Measurements from ENCODE around the gene ATP11A. TPM values are rescaled to one million over a fixed set of nuclear protein-coding genes. Genes with fewer than 3 reads are reported as not detected.
A peak's percentile ranks its signal among the peaks of the same experiment; 100 is the strongest.
"Not testable (repeated sequence)": the region's sequence is repeated elsewhere in the genome, so short reads cannot be mapped to it uniquely, and the experiment has no call there.

Gene ATP11A
- total RNA-seq, 2 donors from 2014 or later, result 15.8 to 19.6 TPM

DNA sequence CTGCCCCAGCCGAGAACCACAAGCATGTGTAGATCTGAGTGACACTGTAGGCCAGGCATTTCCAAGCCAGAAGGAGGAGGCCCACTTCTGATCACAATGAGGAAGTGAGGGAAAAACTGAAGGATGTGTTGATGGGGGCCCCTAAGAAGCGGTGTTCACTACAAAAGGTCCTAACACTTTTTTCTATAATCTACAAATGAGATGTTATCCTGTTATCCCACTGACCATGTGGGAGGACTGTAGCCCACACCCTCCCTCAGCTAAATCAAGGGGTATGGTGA lies 180.2 kb downstream of the ATP11A start:
- no peak for DNase-seq
- Histone ChIP-seq H3K9ac (ENCODE audit: low read depth in 2 of 2, low read length in 2 of 2) (no peak overlapping the region), H3K36me3 (no peaks in the 10 kb centered on the region)

DNA sequence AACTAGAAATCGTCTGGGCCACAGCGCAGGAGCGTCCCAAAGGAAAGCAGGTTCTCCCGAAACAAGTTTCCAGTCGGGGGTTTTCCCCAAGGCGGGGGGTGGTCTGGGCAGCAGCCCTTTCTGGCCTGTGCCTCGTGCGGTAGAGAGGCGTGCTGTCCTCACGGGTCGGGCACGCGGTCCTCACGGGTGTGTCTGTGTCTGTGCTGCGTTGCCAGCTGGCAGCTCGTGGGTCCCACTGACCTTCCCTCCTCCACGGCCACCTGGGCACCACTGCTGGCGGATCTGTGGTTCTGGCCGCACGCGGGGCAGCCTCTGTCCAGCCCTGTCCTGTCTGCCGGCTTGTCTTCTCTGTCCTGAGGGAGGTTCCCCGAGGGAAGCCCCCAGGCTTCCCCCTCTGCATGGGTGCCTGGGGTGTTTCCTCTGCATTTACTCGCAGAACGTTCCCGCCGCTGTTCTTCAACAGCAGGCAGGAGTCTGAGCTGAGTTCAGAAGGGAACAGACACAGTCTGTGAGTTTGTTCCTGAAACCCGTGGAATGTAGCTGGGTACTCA lies 181.0 kb downstream of the ATP11A start:
- no peaks in the 10 kb centered on the region for H3K27me3 ChIP-seq
- H3K36me3 ChIP-seq, result no peaks in the 10 kb centered on the region

More for the DNA sequence above, 180.2 kb downstream of the ATP11A start:
- Histone ChIP-seq H3K27me3 (no peaks in the 10 kb centered on the region), H3K9me3 (no peaks in the 10 kb centered on the region), H3K4me1 (no peaks in the 10 kb centered on the region), H3K4me3 (no peak overlapping the region), H3K27ac (no peak overlapping the region)
- intact Hi-C loops (cut with DNase I), result loop anchor here (10.0 kb wide), 1 partner anchor 225 kb away; no protein-coding TSS in a partner anchor
- TF ChIP-seq, protein P1, sequence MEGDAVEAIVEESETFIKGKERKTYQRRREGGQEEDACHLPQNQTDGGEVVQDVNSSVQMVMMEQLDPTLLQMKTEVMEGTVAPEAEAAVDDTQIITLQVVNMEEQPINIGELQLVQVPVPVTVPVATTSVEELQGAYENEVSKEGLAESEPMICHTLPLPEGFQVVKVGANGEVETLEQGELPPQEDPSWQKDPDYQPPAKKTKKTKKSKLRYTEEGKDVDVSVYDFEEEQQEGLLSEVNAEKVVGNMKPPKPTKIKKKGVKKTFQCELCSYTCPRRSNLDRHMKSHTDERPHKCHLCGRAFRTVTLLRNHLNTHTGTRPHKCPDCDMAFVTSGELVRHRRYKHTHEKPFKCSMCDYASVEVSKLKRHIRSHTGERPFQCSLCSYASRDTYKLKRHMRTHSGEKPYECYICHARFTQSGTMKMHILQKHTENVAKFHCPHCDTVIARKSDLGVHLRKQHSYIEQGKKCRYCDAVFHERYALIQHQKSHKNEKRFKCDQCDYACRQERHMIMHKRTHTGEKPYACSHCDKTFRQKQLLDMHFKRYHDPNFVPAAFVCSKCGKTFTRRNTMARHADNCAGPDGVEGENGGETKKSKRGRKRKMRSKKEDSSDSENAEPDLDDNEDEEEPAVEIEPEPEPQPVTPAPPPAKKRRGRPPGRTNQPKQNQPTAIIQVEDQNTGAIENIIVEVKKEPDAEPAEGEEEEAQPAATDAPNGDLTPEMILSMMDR (IDR thresholded peaks at IDR 0.05), result no peak

DNA sequence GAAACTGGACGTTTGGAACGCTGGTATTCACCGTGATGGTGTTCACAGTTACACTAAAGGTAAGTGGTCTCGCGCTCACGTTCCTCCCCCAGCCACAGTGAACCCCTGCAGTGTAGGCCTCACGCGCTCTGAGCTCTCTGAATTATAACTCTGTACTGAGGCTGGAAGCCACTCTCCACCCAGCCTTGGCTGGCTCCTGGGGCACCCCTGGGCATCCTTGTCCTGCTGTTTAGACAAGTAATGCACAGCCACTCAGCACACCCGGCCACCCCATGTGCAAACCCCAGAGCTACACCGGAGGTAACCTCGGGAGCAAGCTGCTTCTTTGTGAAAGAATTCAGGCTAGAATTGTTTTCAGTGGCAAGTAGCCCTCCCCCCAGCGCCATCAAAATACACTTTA lies 181.9 kb downstream of the ATP11A start:
- Histone ChIP-seq H3K4me3 (no peak overlapping the region), H3K36me3 (no peaks in the 10 kb centered on the region), H3K9ac (ENCODE audit: low read depth in 2 of 2, low read length in 2 of 2) (no peak overlapping the region), H3K9me3 (no peaks in the 10 kb centered on the region), H3K4me1 (no peaks in the 10 kb centered on the region), H3K27me3 (no peaks in the 10 kb centered on the region), H3K27ac (no peak overlapping the region)
- no peak for DNase-seq
- intact Hi-C loops (cut with DNase I), result loop anchor here (10.0 kb wide), 1 partner anchor 227 kb away; no protein-coding TSS in a partner anchor
- TF ChIP-seq, protein P1 (IDR thresholded peaks at IDR 0.05), result no peak

More for the DNA sequence above, 181.0 kb downstream of the ATP11A start:
- intact Hi-C loops (cut with DNase I), result loop anchor here (10.0 kb wide), 1 partner anchor 226 kb away; no protein-coding TSS in a partner anchor
- H3K9ac ChIP-seq (ENCODE audit: low read depth in 2 of 2, low read length in 2 of 2), result no peak overlapping the region
- H3K27ac ChIP-seq, result no peak overlapping the region
- no peaks in the 10 kb centered on the region for H3K4me1 ChIP-seq
- DNase-seq, result no peak
- H3K9me3 ChIP-seq, result no peaks in the 10 kb centered on the region
- no peak overlapping the region for H3K4me3 ChIP-seq
- TF ChIP-seq, protein P1 (IDR thresholded peaks at IDR 0.05), result no peak

DNA sequence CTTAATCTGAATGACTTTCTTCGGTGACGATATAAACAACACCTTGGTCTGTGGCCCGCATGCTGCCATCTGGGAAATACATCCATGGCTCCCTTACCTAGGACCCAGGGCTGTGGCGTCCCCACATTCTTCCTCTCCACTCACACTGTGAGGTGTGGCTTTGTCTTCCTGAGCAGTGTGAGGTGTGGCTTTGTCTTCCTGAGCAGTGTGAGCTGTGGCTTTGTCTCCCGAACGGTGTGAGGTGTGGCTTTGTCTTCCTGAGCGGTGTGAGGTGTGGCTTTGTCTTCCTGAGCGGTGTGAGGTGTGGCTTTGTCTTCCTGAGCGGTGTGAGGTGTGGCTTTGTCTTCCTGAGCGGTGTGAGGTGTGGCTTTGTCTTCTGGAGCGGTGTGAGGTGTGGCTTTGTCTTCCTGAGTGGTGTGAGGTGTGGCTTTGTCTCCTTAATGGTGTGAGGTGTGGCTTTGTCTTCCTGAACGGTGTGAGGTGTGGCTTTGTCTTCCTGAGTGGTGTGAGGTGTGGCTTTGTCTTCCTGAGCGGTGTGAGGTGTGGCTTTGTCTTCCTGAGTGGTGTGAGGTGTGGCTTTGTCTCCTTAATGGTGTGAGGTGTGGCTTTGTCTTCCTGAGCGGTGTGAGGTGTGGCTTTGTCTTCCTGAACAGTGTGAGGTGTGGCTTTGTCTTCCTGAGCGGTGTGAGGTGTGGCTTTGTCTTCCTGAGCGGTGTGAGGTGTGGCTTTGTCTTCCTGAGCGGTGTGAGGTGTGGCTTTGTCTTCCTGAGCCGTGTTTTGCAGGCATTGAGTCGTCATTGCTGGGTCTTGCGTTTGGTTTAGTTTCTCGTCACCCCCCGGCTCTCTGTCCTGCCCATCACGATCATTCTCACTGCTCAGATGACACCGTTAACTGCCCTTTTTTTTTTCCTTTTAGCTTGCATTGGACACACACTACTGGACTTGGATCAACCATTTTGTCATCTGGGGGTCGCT lies 183.1 kb downstream of the ATP11A start:
- intact Hi-C loops (cut with DNase I), result loop anchor here (10.0 kb wide), 1 partner anchor 228 kb away; no protein-coding TSS in a partner anchor
- H3K4me1 ChIP-seq; H3K9me3 ChIP-seq; H3K9ac ChIP-seq (ENCODE audit: low read depth in 2 of 2, low read length in 2 of 2); H3K36me3 ChIP-seq; DNase-seq; H3K4me3 ChIP-seq; H3K27me3 ChIP-seq; H3K27ac ChIP-seq: not testable (repeated sequence)

DNA sequence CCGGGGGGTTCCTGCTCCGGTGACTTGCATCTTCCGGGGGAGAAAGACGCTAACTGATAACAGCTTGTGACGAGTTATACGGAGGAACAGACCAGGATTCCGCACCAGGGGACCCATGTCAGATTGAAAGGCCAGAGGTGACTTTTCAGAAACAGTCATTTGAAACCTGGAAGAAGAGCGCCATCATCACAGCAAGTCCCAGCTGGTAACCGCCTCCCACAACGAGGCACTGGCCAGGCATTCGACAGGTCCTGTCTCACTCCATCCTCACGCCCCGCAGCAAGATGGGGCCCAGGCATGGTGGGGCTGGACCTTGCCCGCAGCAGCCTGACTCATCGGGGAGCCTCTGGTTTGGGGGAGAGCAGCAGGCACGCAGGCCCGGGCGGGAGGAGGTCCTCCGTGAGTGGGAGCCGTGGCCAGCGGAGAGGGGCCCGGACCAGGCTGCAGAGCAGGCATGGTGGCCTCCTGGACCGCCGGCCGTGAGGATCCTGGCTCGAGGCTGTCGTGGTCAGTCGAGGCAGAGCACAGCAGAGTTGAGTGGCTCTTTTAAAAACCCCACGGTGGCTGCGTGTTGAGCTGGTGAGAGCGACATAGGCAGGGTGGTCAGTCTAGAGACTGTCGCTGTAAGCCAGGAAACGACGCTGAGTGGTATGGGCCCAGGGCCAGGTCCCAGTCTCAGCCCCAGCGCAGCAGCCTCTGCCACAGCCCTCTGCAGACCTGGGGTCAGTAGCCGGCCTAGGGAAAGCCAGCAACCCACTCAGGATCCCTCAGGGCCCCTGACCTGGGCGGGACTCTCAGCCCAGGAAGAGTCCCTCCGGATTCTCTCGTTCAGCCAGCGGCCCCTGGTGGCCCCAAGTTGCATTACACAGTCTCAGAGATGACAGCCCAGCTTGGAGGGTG lies 184.3 kb downstream of the ATP11A start:
- intact Hi-C loops (cut with DNase I), result loop anchor here (10.0 kb wide), 1 partner anchor 229 kb away; no protein-coding TSS in a partner anchor
- TF ChIP-seq, protein P1 (IDR thresholded peaks at IDR 0.05), result peak; percentile 79
- Histone ChIP-seq H3K9ac (ENCODE audit: low read depth in 2 of 2, low read length in 2 of 2) (no peak overlapping the region), H3K36me3 (no peaks in the 10 kb centered on the region), H3K4me1 (no peaks in the 10 kb centered on the region), H3K27ac (no peak overlapping the region), H3K4me3 (no peak overlapping the region), H3K27me3 (no peaks in the 10 kb centered on the region), H3K9me3 (no peaks in the 10 kb centered on the region)
- DNase-seq, result peak; percentile 70

Data from colonic mucosa (tissue), 4 donors.